ENCODE data around the gene SEMA5B. TPM values are rescaled to one million over a fixed set of nuclear protein-coding genes. Genes with fewer than 3 reads are reported as not detected.

Gene SEMA5B
- total and polyA plus RNA-seq, 4 donors = 14.2 to 65.5 (median 39.1) TPM

DNA sequence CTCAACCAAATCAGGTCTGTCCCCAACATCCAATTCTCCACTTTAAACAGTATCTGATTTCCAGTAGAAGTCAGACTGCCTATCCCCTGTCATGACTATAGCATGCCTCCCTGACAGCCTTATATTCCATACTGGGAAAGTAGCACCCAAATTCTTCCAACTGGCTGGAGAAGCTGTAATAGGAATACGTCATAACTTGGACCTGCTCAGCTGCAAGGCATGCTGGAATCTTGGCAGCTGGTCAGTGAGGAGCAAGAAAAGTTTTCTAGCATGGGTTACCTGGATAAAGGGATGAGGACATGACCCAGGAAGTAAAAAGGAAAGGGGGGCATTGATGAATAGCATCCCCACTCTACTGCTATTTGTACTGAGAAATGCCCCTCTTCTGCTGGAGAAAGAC lies 8.9 kb downstream of the SEMA5B start:
- 100% methylated on average over 1 of the region's 1 CpG for WGBS (ENCODE audit: insufficient coverage)
- Histone ChIP-seq H3K9me3 (ENCODE audit: control insufficient read depth, insufficient read depth, low read length) (no peaks in the 10 kb centered on the region), H3K27me3 (ENCODE audit: control insufficient read depth, insufficient read depth, low read length) (no peaks in the 10 kb centered on the region), H3K4me1 (ENCODE audit: control insufficient read depth, insufficient read depth, low read length) (peaks cover 15% of the 10 kb centered on the region), H3K27ac (ENCODE audit: low read depth, low read length) (no peak overlapping the region), H3K36me3 (ENCODE audit: control insufficient read depth, insufficient read depth, low read length) (peaks cover 4% of the 10 kb centered on the region), H3K4me3 (ENCODE audit: low read depth, low read length) (no peak overlapping the region)
- no peak for DNase-seq (ENCODE audit: low read depth in 4 of 6, low spot score in 6 of 6)

DNA sequence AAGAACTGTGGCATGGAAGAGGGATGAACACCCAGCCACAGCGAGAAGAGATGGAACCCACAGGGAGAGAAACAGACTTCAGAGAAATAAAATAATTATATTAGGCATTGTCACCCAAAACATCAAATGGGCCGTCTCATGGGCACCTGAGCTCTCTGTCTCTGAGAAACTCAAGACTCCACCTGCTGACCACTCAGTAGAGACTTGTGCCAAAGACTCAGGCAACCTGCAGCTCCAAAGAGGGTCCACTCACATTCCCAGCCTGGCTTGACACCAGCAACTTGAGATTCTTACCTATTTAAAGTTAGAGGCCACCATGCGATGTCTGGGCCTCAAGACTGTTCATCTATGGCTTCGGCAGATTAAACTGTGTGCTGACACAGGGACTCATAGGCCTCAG lies 12.0 kb downstream of the SEMA5B start:
- Histone ChIP-seq H3K27ac (ENCODE audit: low read depth, low read length) (no peak overlapping the region), H3K9me3 (ENCODE audit: control insufficient read depth, insufficient read depth, low read length) (no peaks in the 10 kb centered on the region), H3K27me3 (ENCODE audit: control insufficient read depth, insufficient read depth, low read length) (peaks cover 2% of the 10 kb centered on the region), H3K4me3 (ENCODE audit: low read depth, low read length) (no peak overlapping the region), H3K4me1 (ENCODE audit: control insufficient read depth, insufficient read depth, low read length) (peaks cover 11% of the 10 kb centered on the region), H3K36me3 (ENCODE audit: control insufficient read depth, insufficient read depth, low read length) (peaks cover 15% of the 10 kb centered on the region)
- WGBS (ENCODE audit: insufficient coverage) = 92% methylated on average over 3 of the region's 4 CpGs
- DNase-seq (ENCODE audit: low read depth in 4 of 6, low spot score in 6 of 6) = no peak

- Histone ChIP-seq H3K4me1 (ENCODE audit: control insufficient read depth, insufficient read depth, low read length) (peaks cover 23% of the 10 kb centered on the region), H3K4me3 (ENCODE audit: low read depth, low read length) (no peak overlapping the region), H3K27ac (ENCODE audit: low read depth, low read length) (no peak overlapping the region), H3K27me3 (ENCODE audit: control insufficient read depth, insufficient read depth, low read length) (peaks cover 2% of the 10 kb centered on the region), H3K36me3 (ENCODE audit: control insufficient read depth, insufficient read depth, low read length) (peaks cover 18% of the 10 kb centered on the region), H3K9me3 (ENCODE audit: control insufficient read depth, insufficient read depth, low read length) (no peaks in the 10 kb centered on the region)
- 49% methylated on average over 6 of the region's 6 CpGs for WGBS (ENCODE audit: insufficient coverage)
- peak in 2 of 6 donors; percentile 41 to 49 for DNase-seq (ENCODE audit: low read depth in 4 of 6, low spot score in 6 of 6)
These were observed 13.7 kb downstream of the SEMA5B start for GRCh38 chr3:123013876-123014275.

- Histone ChIP-seq H3K27me3 (ENCODE audit: control insufficient read depth, insufficient read depth, low read length) (peaks cover 2% of the 10 kb centered on the region), H3K27ac (ENCODE audit: low read depth, low read length) (no peak overlapping the region), H3K9me3 (ENCODE audit: control insufficient read depth, insufficient read depth, low read length) (no peaks in the 10 kb centered on the region), H3K4me1 (ENCODE audit: control insufficient read depth, insufficient read depth, low read length) (peaks cover 30% of the 10 kb centered on the region), H3K36me3 (ENCODE audit: control insufficient read depth, insufficient read depth, low read length) (peaks cover 18% of the 10 kb centered on the region), H3K4me3 (ENCODE audit: low read depth, low read length) (no peak overlapping the region)
- no CpG with 5 or more reads among the region's 1 CpG for WGBS (ENCODE audit: insufficient coverage)
- DNase-seq (ENCODE audit: low read depth in 4 of 6, low spot score in 6 of 6) = no peak
These were observed 14.9 kb downstream of the SEMA5B start for GRCh38 chr3:123012652-123013051.

DNA sequence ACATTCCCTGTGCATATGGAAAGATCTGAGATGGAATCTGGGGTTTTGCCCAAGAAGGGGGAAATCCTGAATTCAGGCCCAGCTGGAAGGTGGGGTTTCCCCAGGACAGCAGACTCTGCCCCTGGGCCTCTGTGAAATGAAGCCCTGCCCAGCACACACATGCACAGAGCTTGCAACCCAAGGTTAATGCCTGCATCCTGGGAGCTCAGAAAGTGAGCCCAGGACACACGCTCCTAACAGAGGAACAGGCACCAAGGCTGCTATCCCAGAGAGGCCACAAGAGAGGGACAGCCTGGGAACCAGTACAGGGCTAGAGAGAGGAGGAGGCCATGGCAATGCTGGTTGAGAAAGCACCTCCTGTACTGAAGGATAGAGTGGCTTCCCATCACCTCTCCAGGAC lies 16.1 kb downstream of the SEMA5B start:
- Histone ChIP-seq H3K36me3 (ENCODE audit: control insufficient read depth, insufficient read depth, low read length) (peaks cover 18% of the 10 kb centered on the region), H3K27ac (ENCODE audit: low read depth, low read length) (no peak overlapping the region), H3K4me3 (ENCODE audit: low read depth, low read length) (no peak overlapping the region), H3K9me3 (ENCODE audit: control insufficient read depth, insufficient read depth, low read length) (no peaks in the 10 kb centered on the region), H3K4me1 (ENCODE audit: control insufficient read depth, insufficient read depth, low read length) (peaks cover 35% of the 10 kb centered on the region), H3K27me3 (ENCODE audit: control insufficient read depth, insufficient read depth, low read length) (peaks cover 2% of the 10 kb centered on the region)
- DNase-seq (ENCODE audit: low read depth in 4 of 6, low spot score in 6 of 6) = no peak
- WGBS (ENCODE audit: insufficient coverage) = 80% methylated on average over 1 of the region's 1 CpG

GRCh38 chr3:123008840-123009239 lies 18.7 kb downstream of the SEMA5B start:
- no peak overlapping the region for H3K4me3 ChIP-seq (ENCODE audit: low read depth, low read length)
- H3K27ac ChIP-seq (ENCODE audit: low read depth, low read length) = peak overlapping the region; percentile 78
- peaks cover 15% of the 10 kb centered on the region for H3K36me3 ChIP-seq (ENCODE audit: control insufficient read depth, insufficient read depth, low read length)
- peaks cover 30% of the 10 kb centered on the region for H3K4me1 ChIP-seq (ENCODE audit: control insufficient read depth, insufficient read depth, low read length)
- peaks cover 2% of the 10 kb centered on the region for H3K27me3 ChIP-seq (ENCODE audit: control insufficient read depth, insufficient read depth, low read length)
- WGBS (ENCODE audit: insufficient coverage) = 50% methylated on average over 1 of the region's 6 CpGs
- no peaks in the 10 kb centered on the region for H3K9me3 ChIP-seq (ENCODE audit: control insufficient read depth, insufficient read depth, low read length)
- peak in 2 of 6 donors; percentile 68 to 69 for DNase-seq (ENCODE audit: low read depth in 4 of 6, low spot score in 6 of 6)

GRCh38 chr3:123006609-123007008 lies 21.0 kb downstream of the SEMA5B start:
- Histone ChIP-seq H3K27me3 (ENCODE audit: control insufficient read depth, insufficient read depth, low read length) (peaks cover 4% of the 10 kb centered on the region), H3K27ac (ENCODE audit: low read depth, low read length) (no peak overlapping the region), H3K9me3 (ENCODE audit: control insufficient read depth, insufficient read depth, low read length) (no peaks in the 10 kb centered on the region), H3K36me3 (ENCODE audit: control insufficient read depth, insufficient read depth, low read length) (peaks cover 2% of the 10 kb centered on the region), H3K4me3 (ENCODE audit: low read depth, low read length) (no peak overlapping the region), H3K4me1 (ENCODE audit: control insufficient read depth, insufficient read depth, low read length) (peaks cover 25% of the 10 kb centered on the region)
- peak in 1 of 6 donors; percentile 64 for DNase-seq (ENCODE audit: low read depth in 4 of 6, low spot score in 6 of 6)
- 60% methylated on average over 1 of the region's 2 CpGs for WGBS (ENCODE audit: insufficient coverage)

GRCh38 chr3:123005291-123005690 lies 22.3 kb downstream of the SEMA5B start:
- Histone ChIP-seq H3K36me3 (ENCODE audit: control insufficient read depth, insufficient read depth, low read length) (peaks cover 2% of the 10 kb centered on the region), H3K27ac (ENCODE audit: low read depth, low read length) (no peak overlapping the region), H3K4me1 (ENCODE audit: control insufficient read depth, insufficient read depth, low read length) (peaks cover 29% of the 10 kb centered on the region), H3K4me3 (ENCODE audit: low read depth, low read length) (no peak overlapping the region), H3K9me3 (ENCODE audit: control insufficient read depth, insufficient read depth, low read length) (no peaks in the 10 kb centered on the region), H3K27me3 (ENCODE audit: control insufficient read depth, insufficient read depth, low read length) (peaks cover 8% of the 10 kb centered on the region)
- no CpG with 5 or more reads among the region's 1 CpG for WGBS (ENCODE audit: insufficient coverage)
- no peak for DNase-seq (ENCODE audit: low read depth in 4 of 6, low spot score in 6 of 6)

DNA sequence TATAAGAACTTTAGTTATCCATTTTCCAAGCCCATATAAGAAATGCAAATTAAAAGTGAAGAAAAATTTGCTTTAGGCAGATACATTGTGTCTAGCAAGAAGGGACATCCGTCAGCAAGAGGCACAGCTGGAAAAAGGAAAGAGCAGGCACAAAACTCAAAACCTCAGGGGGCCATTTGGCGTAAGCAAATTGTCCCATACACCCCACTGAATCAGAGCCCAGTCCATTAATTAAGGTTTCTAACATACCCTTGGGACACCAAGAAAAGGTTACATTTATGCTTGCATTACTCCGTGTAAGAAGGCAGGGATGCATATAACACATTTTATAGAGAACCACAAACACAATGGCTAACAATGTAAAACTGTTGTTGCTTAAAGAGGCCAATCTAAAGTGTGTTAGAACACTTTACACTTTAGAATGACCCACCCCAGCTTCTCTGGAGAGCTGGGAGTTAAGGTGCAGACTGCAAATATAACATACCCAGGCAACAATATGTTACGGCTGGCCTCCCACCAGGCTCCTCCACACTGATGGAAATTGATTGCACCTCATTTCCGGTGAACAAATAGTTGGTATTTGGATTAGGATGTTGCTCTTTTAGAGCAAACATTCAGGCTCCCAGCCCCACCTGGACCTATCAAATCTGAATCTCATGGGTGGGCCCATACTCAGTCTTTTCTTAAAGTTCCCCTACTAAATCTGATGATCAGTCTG lies 23.2 kb downstream of the SEMA5B start:
- Histone ChIP-seq H3K27me3 (ENCODE audit: control insufficient read depth, insufficient read depth, low read length) (peaks cover 8% of the 10 kb centered on the region), H3K36me3 (ENCODE audit: control insufficient read depth, insufficient read depth, low read length) (no peaks in the 10 kb centered on the region), H3K4me1 (ENCODE audit: control insufficient read depth, insufficient read depth, low read length) (peaks cover 21% of the 10 kb centered on the region), H3K4me3 (ENCODE audit: low read depth, low read length) (no peak overlapping the region), H3K27ac (ENCODE audit: low read depth, low read length) (no peak overlapping the region), H3K9me3 (ENCODE audit: control insufficient read depth, insufficient read depth, low read length) (no peaks in the 10 kb centered on the region)
- DNase-seq (ENCODE audit: low read depth in 4 of 6, low spot score in 6 of 6) = peak in 1 of 6 donors; percentile 69
- no CpG with 5 or more reads among the region's 5 CpGs for whole genome bisulfite sequencing (ENCODE audit: insufficient coverage)

All from spinal cord (tissue), 10 donors.